Measurements from ENCODE around the gene MAPK11.

- TF ChIP-seq CTCF (IDR thresholded peaks at IDR 0.05) (no peak), POLR2AphosphoS5 (IDR thresholded peaks at IDR 0.05) (no peak), POLR2A (IDR thresholded peaks at IDR 0.05) (no peak)
These were observed 17.6 kb upstream of the MAPK11 start for GRCh38 chr22:50287731-50288130.

Measured in sigmoid colon (tissue), 4 donors.